T-helper 9 cell (primary cell): ENCODE measurements around the gene SLC39A11.

ENCODE experiments used
- DNase-seq: peaks from one replicate; pipeline ENCODE4 v3.0.0-alpha.2; 2020

SLC39A11 gene

GRCh38 chr17:73042809-73043685, 49.4 kb downstream of the SLC39A11 start:
- DNase-seq: no peak

DNA sequence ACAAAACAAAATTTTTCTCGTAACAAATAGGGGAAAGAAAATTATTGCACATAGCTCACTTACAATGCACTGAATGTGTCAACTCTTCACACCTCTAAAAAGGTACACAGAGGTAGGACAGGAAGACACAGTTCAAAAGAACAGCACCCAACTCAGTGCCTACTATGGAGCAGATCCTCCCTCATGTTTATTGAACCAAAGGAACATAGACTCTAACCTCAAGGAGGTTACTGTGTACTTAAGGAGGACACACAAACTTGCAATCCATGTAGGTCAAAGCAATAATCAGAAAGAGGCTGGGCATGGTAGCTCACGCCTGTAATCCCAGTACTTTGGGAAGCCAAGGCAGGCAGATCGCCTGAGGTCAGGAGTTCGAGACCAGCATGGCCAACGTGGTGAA, 50.3 kb downstream of the SLC39A11 start:
- DNase-seq: no peak

GRCh38 chr17:73039282-73039681, 53.2 kb downstream of the SLC39A11 start:
- no peak for DNase-seq

DNA sequence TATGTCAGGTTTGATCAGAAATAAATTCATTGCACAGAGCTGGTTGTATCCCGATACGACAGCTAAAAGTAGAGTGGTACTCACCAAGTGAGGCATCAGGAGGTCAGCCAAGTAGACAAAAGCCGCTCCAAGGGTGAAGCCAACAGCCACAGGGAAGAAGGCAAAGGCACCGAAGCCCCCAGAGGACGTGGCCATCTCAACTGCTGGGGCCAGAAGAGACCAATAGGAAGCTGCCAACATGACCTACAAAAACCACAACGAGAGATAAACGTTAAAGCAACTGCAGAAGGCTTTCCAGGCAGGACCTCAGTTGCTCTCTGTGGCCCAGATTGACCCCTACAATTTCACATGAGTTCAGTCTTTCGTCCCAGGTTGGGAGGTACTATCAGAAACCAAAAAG, 61.0 kb downstream of the SLC39A11 start:
- DNase-seq: no peak

GRCh38 chr17:73030995-73031394, 61.5 kb downstream of the SLC39A11 start:
- no peak for DNase-seq

DNA sequence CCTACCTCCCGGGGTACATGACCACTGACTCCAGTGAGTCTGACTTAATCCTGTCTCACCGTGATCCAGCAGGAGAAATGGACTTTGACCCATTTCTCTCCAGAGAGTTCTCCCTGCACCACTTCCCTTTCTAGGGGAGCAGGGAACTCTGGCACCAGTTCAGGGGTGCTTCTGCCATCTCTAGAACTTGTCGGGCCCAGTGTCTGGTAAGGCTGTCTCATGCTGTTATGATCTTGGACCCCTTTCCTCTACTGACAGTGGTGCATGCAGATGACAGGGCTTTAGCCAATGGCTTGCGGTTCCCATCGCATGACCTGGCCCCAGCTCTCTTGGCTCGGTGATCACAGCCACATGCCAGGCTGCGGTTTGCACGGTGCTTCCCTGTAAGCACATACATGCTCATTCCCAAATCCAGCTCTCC, 62.0 kb downstream of the SLC39A11 start:
- no peak for DNase-seq

- DNase-seq: no peak
These were observed 62.5 kb downstream of the SLC39A11 start for GRCh38 chr17:73029991-73030390.

DNA sequence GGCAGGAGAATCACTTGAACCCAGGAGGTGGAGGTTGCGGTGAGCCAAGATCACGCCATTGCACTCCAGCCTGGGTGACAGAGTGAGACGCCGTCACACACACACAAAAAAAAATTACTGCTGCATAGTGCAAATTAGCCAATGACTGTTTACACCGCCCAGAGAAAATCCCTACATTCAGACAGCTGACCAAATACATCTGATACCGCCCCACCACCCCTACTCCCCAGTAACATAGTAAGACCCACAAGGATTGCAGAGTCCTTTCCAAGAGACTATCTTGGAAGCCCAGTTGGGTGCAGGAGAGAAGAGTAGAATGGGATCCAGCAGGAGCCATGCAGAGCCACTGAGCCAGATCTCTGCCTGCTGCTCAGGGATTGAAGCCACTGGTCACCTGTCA, 63.5 kb downstream of the SLC39A11 start:
- DNase-seq: no peak

GRCh38 chr17:73028299-73028755, 64.2 kb downstream of the SLC39A11 start:
- no peak for DNase-seq

GRCh38 chr17:73027130-73027741, 65.3 kb downstream of the SLC39A11 start:
- no peak for DNase-seq

- DNase-seq: no peak
These were observed 67.4 kb downstream of the SLC39A11 start for GRCh38 chr17:73025041-73025560.

- DNase-seq: no peak
These were observed 68.7 kb downstream of the SLC39A11 start for GRCh38 chr17:73023759-73024158.

DNA sequence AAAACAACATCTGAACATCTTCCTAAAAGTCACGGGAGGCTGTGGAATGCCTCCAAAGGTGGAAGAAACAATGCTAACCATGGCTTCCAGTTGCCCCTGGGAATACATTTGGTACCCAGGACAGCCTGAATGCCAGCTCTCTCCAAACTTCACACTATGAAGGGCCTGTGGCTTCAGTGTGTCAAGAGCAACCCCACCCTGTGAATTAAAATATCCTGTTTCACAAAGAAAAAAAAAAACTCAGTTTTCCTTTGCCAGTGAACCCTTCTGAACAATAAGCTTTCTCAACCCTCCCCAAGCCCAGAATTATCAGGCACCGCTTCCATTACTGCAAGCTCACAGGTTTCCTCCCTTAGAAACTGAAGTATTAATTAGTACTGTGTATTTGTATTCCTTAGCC, 69.8 kb downstream of the SLC39A11 start:
- DNase-seq: no peak

DNA sequence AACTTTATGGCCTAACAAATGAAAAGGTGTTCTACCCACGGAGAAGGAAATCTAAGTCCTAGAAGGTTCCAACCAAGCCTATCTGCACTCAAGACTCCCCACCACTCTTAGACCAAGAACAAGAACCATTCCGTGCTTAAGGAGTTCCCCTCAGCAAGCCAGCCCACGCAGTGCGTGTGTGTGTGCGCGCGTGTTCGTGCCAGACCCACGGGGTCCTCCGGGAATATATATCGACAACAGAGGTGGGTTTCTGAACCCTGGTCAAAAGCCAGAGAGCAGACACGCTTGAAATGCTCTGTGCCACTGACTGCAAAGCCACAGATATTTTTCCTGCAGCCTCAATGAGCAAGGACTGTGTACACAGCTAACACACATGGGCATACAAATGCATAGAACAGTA, 70.7 kb downstream of the SLC39A11 start:
- no peak for DNase-seq

DNA sequence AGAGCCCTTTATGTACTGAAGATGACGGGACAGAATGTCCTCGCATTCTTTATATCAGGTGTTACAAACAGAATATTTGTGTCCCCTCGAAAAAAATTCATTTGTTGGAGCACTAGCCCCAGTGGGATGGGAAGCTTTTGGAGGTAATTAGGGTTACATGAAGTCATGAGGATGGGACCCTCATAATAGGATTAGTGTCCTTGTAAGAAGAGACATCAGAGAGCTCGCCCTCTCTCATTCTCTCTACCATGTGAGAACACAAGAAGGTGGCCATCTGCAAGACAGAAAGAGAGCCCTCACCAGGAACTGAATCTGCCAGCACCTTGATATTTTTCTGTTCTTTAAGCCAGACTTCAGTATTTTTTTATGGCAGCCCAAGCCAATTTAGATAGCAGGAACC, 72.4 kb downstream of the SLC39A11 start:
- DNase-seq: no peak

DNA sequence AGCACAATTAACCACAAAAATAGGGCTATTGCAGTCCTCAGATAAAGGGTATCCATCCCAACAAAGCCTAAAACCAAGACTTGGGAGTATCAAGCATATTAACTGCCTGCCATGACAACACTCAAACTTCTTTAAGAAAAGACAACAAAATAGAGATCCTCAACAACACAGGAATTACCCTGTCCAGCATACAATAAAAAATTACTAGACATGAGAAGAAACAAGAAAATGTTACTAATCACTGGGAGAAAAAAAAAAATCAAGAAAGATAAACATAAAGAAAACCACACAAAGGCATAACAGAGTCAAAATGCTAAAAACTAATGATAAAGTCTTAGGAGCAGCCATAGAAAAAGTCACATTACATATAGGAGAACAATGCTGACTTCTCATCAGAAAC, 73.9 kb downstream of the SLC39A11 start:
- no peak for DNase-seq

- no peak for DNase-seq
These were observed 74.8 kb downstream of the SLC39A11 start for GRCh38 chr17:73017658-73018057.

- DNase-seq: no peak
These were observed 76.7 kb downstream of the SLC39A11 start for GRCh38 chr17:73015722-73016276.

- no peak for DNase-seq
These were observed 78.4 kb downstream of the SLC39A11 start for GRCh38 chr17:73013816-73014663.

GRCh38 chr17:73013301-73013700, 79.2 kb downstream of the SLC39A11 start:
- no peak for DNase-seq

GRCh38 chr17:73011016-73011486, 81.4 kb downstream of the SLC39A11 start:
- DNase-seq: no peak

DNA sequence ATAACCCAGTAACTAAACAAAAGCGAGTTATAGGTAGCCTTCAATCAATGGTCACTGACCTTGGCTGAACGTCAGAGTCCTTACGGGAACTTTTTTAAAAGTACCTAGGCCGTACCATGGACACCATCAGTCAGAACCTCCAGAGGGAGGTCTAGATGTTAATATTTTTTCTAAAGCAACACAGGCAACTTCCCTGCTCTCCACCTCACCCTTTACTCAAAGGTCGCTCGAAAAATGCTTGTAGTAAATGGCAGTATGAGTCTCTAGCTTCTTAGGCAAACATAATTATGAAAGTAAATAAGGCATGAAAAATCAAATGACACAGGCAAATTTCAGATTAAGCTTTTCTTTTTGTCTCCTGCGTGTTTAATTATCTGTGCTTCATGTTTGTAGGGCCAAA, 82.1 kb downstream of the SLC39A11 start:
- DNase-seq: no peak

GRCh38 chr17:73007407-73007806, 85.1 kb downstream of the SLC39A11 start:
- no peak for DNase-seq
